ENCODE data around the gene AP1S2. TPM values are rescaled to one million over a fixed set of nuclear protein-coding genes. Genes with fewer than 3 reads are reported as not detected.

Gene AP1S2
- total and polyA plus RNA-seq, 9 of the 15 experiments (the other 6 are each of a cell fraction or from before 2014, with no cell fraction given) = 11.1 to 64.2 (median 25.8) TPM

- no peak for TF ChIP-seq JUN (IDR thresholded peaks at IDR 0.05; ENCODE audit: borderline replicate concordance, low read depth, low read length)
- TF ChIP-seq JUN (CRISPR knock-in tag; IDR thresholded peaks at IDR 0.05; ENCODE audit: borderline replicate concordance) = no peak
- no peak for TF ChIP-seq RBM25 (IDR thresholded peaks at IDR 0.05; ENCODE audit: low read depth, low read length, severe bottlenecking)
- no peak for TF ChIP-seq NONO (IDR thresholded peaks at IDR 0.05; ENCODE audit: low read depth in 2 of 2, low read length in 1 of 2)
These were observed 64.4 kb downstream of the AP1S2 start, which contains the start of gene ZRSR2 (continued) for GRCh38 chrX:15789979-15790768.

GRCh38 chrX:15786915-15787314, 67.7 kb downstream of the AP1S2 start:
- ChIA-PET CTCF (ENCODE audit: low intra/inter-chr PET ratio) (no interaction called here), POLR2A (no interaction called here)
- BruUV-seq (replicated peaks) = no TSS peak

More at GRCh38 chrX:15786915-15787314, 67.7 kb downstream of the AP1S2 start:
- Histone ChIP-seq H4K20me1 (replicated peaks; ENCODE audit: control insufficient read depth, insufficient read depth, low read length) (no peaks in the 10 kb centered on the region), H3K4me2 (ENCODE audit: insufficient read depth, low read length) (no peak overlapping the region), H2AFZ (ENCODE audit: low read depth, low read length) (no peak overlapping the region), H3K4me1 (replicated peaks in 1 of 2; ENCODE audit: control insufficient read depth in 2 of 2, insufficient read depth in 2 of 2, low read length in 2 of 2) (peaks cover 3 to 5% of the 10 kb centered on the region in 2 experiments; a peak in 3 of 5 replicates), H3K79me2 (ENCODE audit: control insufficient read depth, insufficient read depth, low read length) (peaks cover 7% of the 10 kb centered on the region), H3K9me3 (replicated peaks; ENCODE audit: control insufficient read depth, insufficient read depth, low read depth, low read length) (no peaks in the 10 kb centered on the region), H3K4me3 (no peak overlapping the region), H3K9me1 (ENCODE audit: control insufficient read depth, insufficient read depth, low read length) (no peaks in the 10 kb centered on the region), H3K27ac (ENCODE audit: extremely low read depth, low read depth, low read length) (no peak overlapping the region), H3K27me3 (ENCODE audit: control insufficient read depth in 2 of 2, insufficient read depth in 2 of 2, low read length in 2 of 2) (no peaks in the 10 kb centered on the region), H3K9ac (ENCODE audit: insufficient read depth in 1 of 2, low read depth in 2 of 2, low read length in 2 of 2) (no peak overlapping the region), H3K36me3 (ENCODE audit: control insufficient read depth, insufficient read depth, low read length) (peaks cover 3% of the 10 kb centered on the region; the same call in 1 of the 3 replicates)
- DNase-seq (ENCODE audit: extremely low read depth in 1 of 4, low spot score in 3 of 4) (no peak), FAIRE-seq (no peak), ATAC-seq (no peak)
- intact Hi-C loops (cut with micrococcal nuclease) = no loop called here
- WGBS (ENCODE audit: insufficient coverage, low coverage, missing lambda C conversion rate) = 33% methylated on average over 1 of the region's 3 CpGs
- TF ChIP-seq SPI1 (IDR thresholded peaks at IDR 0.05; ENCODE audit: borderline replicate concordance, low read depth, low read length) = 0 out of 2 replicates have a peak, but pooled peaks have one; percentile 3
- no peak for TF ChIP-seq EWSR1 (IDR thresholded peaks at IDR 0.05; ENCODE audit: borderline replicate concordance, low read depth, partially characterized antibody)
- in situ Hi-C loops (cut with MboI) = no loop called here
